ENCODE data around the gene RAB20. TPM values are rescaled to one million over a fixed set of nuclear protein-coding genes. Genes with fewer than 3 reads are reported as not detected.

The RAB20 gene
- total RNA-seq, 1 donor from 2014 or later: 10.3 TPM

GRCh38 chr13:110559429-110559943, 2.0 kb downstream of the RAB20 start:
- DNase-seq: peak; percentile 74
- peak; percentile 57 for ATAC-seq
- intact Hi-C loops (cut with micrococcal nuclease): no loop called here

- ATAC-seq (no peak), DNase-seq (no peak)
- intact Hi-C loops (cut with micrococcal nuclease): no loop called here
These were observed 3.8 kb downstream of the RAB20 start for GRCh38 chr13:110557610-110558305.

GRCh38 chr13:110557082-110557481, 4.4 kb downstream of the RAB20 start:
- DNase-seq (no peak), ATAC-seq (no peak)
- intact Hi-C loops (cut with micrococcal nuclease): no loop called here

GRCh38 chr13:110556224-110556606, 5.3 kb downstream of the RAB20 start:
- no peak for ATAC-seq
- no peak for DNase-seq
- intact Hi-C loops (cut with micrococcal nuclease): no loop called here

GRCh38 chr13:110555601-110556223, 5.8 kb downstream of the RAB20 start:
- intact Hi-C loops (cut with micrococcal nuclease): no loop called here
- ATAC-seq (no peak), DNase-seq (no peak)

GRCh38 chr13:110554946-110555345, 6.6 kb downstream of the RAB20 start:
- no peak for ATAC-seq
- no peak for DNase-seq

GRCh38 chr13:110554227-110554836, 7.2 kb downstream of the RAB20 start:
- intact Hi-C loops (cut with micrococcal nuclease): no loop called here
- no peak for DNase-seq
- no peak for ATAC-seq

More at GRCh38 chr13:110554946-110555345, 6.6 kb downstream of the RAB20 start:
- intact Hi-C loops (cut with micrococcal nuclease): no loop called here

- DNase-seq (no peak), ATAC-seq (no peak)
- intact Hi-C loops (cut with micrococcal nuclease): no loop called here
These were observed 8.1 kb downstream of the RAB20 start for GRCh38 chr13:110553417-110553816.

GRCh38 chr13:110552767-110553166, 8.8 kb downstream of the RAB20 start:
- intact Hi-C loops (cut with micrococcal nuclease): no loop called here
- DNase-seq: no peak
- ATAC-seq: no peak

- ATAC-seq (no peak), DNase-seq (no peak)
- intact Hi-C loops (cut with micrococcal nuclease): no loop called here
These were observed 10.2 kb downstream of the RAB20 start for GRCh38 chr13:110551284-110551683.

- ATAC-seq: no peak
- no peak for DNase-seq
- intact Hi-C loops (cut with micrococcal nuclease): no loop called here
These were observed 11.7 kb downstream of the RAB20 start for GRCh38 chr13:110549795-110550160.

GRCh38 chr13:110548891-110549794, 12.4 kb downstream of the RAB20 start:
- no peak for ATAC-seq
- DNase-seq: no peak
- intact Hi-C loops (cut with micrococcal nuclease): no loop called here

GRCh38 chr13:110546926-110547325, 14.6 kb downstream of the RAB20 start:
- intact Hi-C loops (cut with micrococcal nuclease): no loop called here
- peak; percentile 81 for ATAC-seq
- DNase-seq: peak; percentile 83

- intact Hi-C loops (cut with micrococcal nuclease): no loop called here
- DNase-seq: no peak
- no peak for ATAC-seq
These were observed 15.1 kb downstream of the RAB20 start for GRCh38 chr13:110546378-110546777.

GRCh38 chr13:110542169-110542796, 19.2 kb downstream of the RAB20 start:
- peak; percentile 17 for ATAC-seq

GRCh38 chr13:110541526-110541920, 20.0 kb downstream of the RAB20 start:
- peak; percentile 35 for ATAC-seq
- intact Hi-C loops (cut with micrococcal nuclease): no loop called here
- DNase-seq: no peak

More at GRCh38 chr13:110542169-110542796, 19.2 kb downstream of the RAB20 start:
- intact Hi-C loops (cut with micrococcal nuclease): no loop called here
- no peak for DNase-seq

- peak; percentile 28 for ATAC-seq
- no peak for DNase-seq
- intact Hi-C loops (cut with micrococcal nuclease): no loop called here
These were observed 20.5 kb downstream of the RAB20 start for GRCh38 chr13:110540871-110541525.

- ATAC-seq (no peak), DNase-seq (no peak)
- intact Hi-C loops (cut with micrococcal nuclease): no loop called here
These were observed 21.6 kb downstream of the RAB20 start for GRCh38 chr13:110539894-110540293.

All from left ventricle myocardium superior (tissue), 1 donor.